ENCODE measurements around the gene SOX6. TPM values are rescaled to one million over a fixed set of nuclear protein-coding genes. Genes with fewer than 3 reads are reported as not detected.

SOX6 gene
- polyA plus RNA-seq, 1 donor (not counting 4 experiments of a cell fraction or from before 2014, with no cell fraction given), result 6.0 TPM

- TF ChIP-seq CTCF (optimal IDR thresholded peaks at IDR 0.05 in 1 of 3, IDR thresholded peaks at IDR 0.05 in 1 of 3, conservative IDR thresholded peaks at IDR 0.05 in 1 of 3; ENCODE audit: extremely low read depth in 1 of 3, insufficient read depth in 2 of 3, low read length in 3 of 3) (no peak), EZH2 (IDR thresholded peaks at IDR 0.05; ENCODE audit: low read length) (no peak)
These were observed 3.0 kb upstream of the SOX6 start for GRCh38 chr11:16359369-16359768.

DNA sequence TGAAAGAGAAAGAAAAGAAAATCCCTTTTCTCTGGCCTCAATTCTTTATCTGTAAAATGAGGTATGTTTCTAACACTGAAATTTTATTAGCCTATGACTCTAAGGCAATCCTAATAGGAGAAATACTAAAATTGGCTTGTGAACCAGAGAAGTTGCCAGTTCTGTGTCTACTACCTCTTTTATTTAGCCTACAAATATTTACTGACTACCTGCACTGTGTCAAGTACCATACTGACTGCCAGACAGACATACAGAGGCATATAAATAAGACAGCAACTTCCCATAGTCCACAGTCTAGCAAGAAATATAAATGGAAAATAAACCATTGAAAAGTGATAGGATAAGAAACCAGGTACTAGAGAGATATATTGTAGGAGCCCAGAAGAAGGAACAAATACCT is 2.4 kb upstream of the SOX6 start:
- TF ChIP-seq EZH2 (IDR thresholded peaks at IDR 0.05; ENCODE audit: low read length) (no peak), CTCF (optimal IDR thresholded peaks at IDR 0.05 in 1 of 3, IDR thresholded peaks at IDR 0.05 in 1 of 3, conservative IDR thresholded peaks at IDR 0.05 in 1 of 3; ENCODE audit: extremely low read depth in 1 of 3, insufficient read depth in 2 of 3, low read length in 3 of 3) (no peak)
- Histone ChIP-seq H3K4me1 (ENCODE audit: control insufficient read depth, extremely low read depth, insufficient read depth, low read length) (no peaks in the 10 kb centered on the region), H3K9ac (ENCODE audit: control insufficient read depth, extremely low read depth, insufficient read depth, low read length) (no peak overlapping the region), H3K36me3 (ENCODE audit: control insufficient read depth in 2 of 2, extremely low read depth in 1 of 2, insufficient read depth in 2 of 2, low read length in 2 of 2) (no peaks in the 10 kb centered on the region), H3K79me2 (ENCODE audit: control insufficient read depth, insufficient read depth, low read length) (no peaks in the 10 kb centered on the region), H3K4me3 (ENCODE audit: control insufficient read depth in 2 of 3, extremely low read depth in 1 of 3, insufficient read depth in 2 of 3, low read depth in 1 of 3, low read length in 3 of 3) (no peak overlapping the region), H3K27ac (ENCODE audit: control insufficient read depth, insufficient read depth, low read length) (no peak overlapping the region), H3K9me1 (ENCODE audit: control insufficient read depth, extremely low read depth, insufficient read depth, low read length) (no peaks in the 10 kb centered on the region), H2AFZ (ENCODE audit: control insufficient read depth, low read length) (no peak overlapping the region), H3K27me3 (ENCODE audit: control insufficient read depth, extremely low read depth, insufficient read depth, low read length) (no peaks in the 10 kb centered on the region), H3K4me2 (ENCODE audit: control insufficient read depth, extremely low read depth, insufficient read depth, low read depth, low read length) (no peak overlapping the region), H4K20me1 (ENCODE audit: control insufficient read depth, extremely low read depth, insufficient read depth, low read length) (no peaks in the 10 kb centered on the region), H3K9me3 (ENCODE audit: control insufficient read depth, low read depth, low read length) (no peaks in the 10 kb centered on the region)
- FAIRE-seq, result no peak
- dilution Hi-C loops (cut with MboI; ENCODE audit: extremely low pct_ligation_motif_present, low sequenced_read_pairs), result no loop called here
- DNase-seq (ENCODE audit: low read depth, low spot score), result no peak

More at GRCh38 chr11:16359369-16359768, 3.0 kb upstream of the SOX6 start:
- Histone ChIP-seq H3K4me2 (ENCODE audit: control insufficient read depth, extremely low read depth, insufficient read depth, low read depth, low read length) (no peak overlapping the region), H3K27me3 (ENCODE audit: control insufficient read depth, extremely low read depth, insufficient read depth, low read length) (no peaks in the 10 kb centered on the region), H3K4me3 (ENCODE audit: control insufficient read depth in 2 of 3, extremely low read depth in 1 of 3, insufficient read depth in 2 of 3, low read depth in 1 of 3, low read length in 3 of 3) (no peak overlapping the region), H3K36me3 (ENCODE audit: control insufficient read depth in 2 of 2, extremely low read depth in 1 of 2, insufficient read depth in 2 of 2, low read length in 2 of 2) (no peaks in the 10 kb centered on the region), H2AFZ (ENCODE audit: control insufficient read depth, low read length) (no peak overlapping the region), H3K9ac (ENCODE audit: control insufficient read depth, extremely low read depth, insufficient read depth, low read length) (no peak overlapping the region), H3K9me3 (ENCODE audit: control insufficient read depth, low read depth, low read length) (no peaks in the 10 kb centered on the region), H3K9me1 (ENCODE audit: control insufficient read depth, extremely low read depth, insufficient read depth, low read length) (no peaks in the 10 kb centered on the region), H4K20me1 (ENCODE audit: control insufficient read depth, extremely low read depth, insufficient read depth, low read length) (no peaks in the 10 kb centered on the region), H3K27ac (ENCODE audit: control insufficient read depth, insufficient read depth, low read length) (no peak overlapping the region), H3K4me1 (ENCODE audit: control insufficient read depth, extremely low read depth, insufficient read depth, low read length) (no peaks in the 10 kb centered on the region), H3K79me2 (ENCODE audit: control insufficient read depth, insufficient read depth, low read length) (no peaks in the 10 kb centered on the region)
- no peak for FAIRE-seq
- dilution Hi-C loops (cut with MboI; ENCODE audit: extremely low pct_ligation_motif_present, low sequenced_read_pairs), result no loop called here
- no peak for DNase-seq (ENCODE audit: low read depth, low spot score)

All from keratinocyte (primary cell).